H1 (cell line): ENCODE data around the gene PEPD. TPM values are rescaled to one million over a fixed set of nuclear protein-coding genes. Genes with fewer than 3 reads are reported as not detected.

Experiments used
- CTCF ChIA-PET: fragments of 300-600 bp; sonication (Branson Sonifier 250); formaldehyde crosslinking; loops from one replicate; lab custom pipeline; 2021; ENCODE audit not compliant: partially characterized antibody; lab: Charles Lee
- POLR2A ChIA-PET: fragments of 300-600 bp; sonication (Branson Sonifier 250); formaldehyde crosslinking; loops from one replicate; lab custom pipeline; 2021; ENCODE audit warnings: inconsistent platforms; ENCODE audit not compliant: partially characterized antibody; lab: Charles Lee
- DNase-seq, 2 experiments: peaks; one replicate each; pipeline versions ENCODE4 v3.0.0 to v3.0.0-alpha.2; 2010 to 2022; ENCODE audit warnings: low spot score in 2 of 2, low read depth in 1 of 2, mixed read lengths in 1 of 2
- FAIRE-seq: peaks from 2 replicates; lab custom pipeline; 2011; peaks lifted over from hg19 to GRCh38; lab: Jason Lieb, UNC
- H2AFZ ChIP-seq: 2 replicates; pipeline ENCODE4 v1.8.1; 2012; ENCODE audit warnings: low read length, inconsistent platforms
- H2AK5ac ChIP-seq: 2 replicates; pipeline ENCODE4 v1.6.1; 2013; ENCODE audit warnings: low read depth, low read length
- H2BK120ac ChIP-seq: replicated peaks from 2 replicates; pipeline ENCODE3; 2013; ENCODE audit warnings: low read depth, low read length, inconsistent platforms
- H2BK12ac ChIP-seq: 2 replicates; pipeline ENCODE4 v1.6.1; 2013; ENCODE audit warnings: low read depth, low read length
- H2BK15ac ChIP-seq: 2 replicates; pipeline ENCODE4 v1.6.1; 2013; ENCODE audit warnings: low read length
- H2BK20ac ChIP-seq: 2 replicates; pipeline ENCODE4 v1.6.1; 2013; ENCODE audit warnings: low read length
- H2BK5ac ChIP-seq: 2 replicates; pipeline ENCODE4 v1.6.1; 2013; ENCODE audit warnings: low read depth, low read length
- H3K14ac ChIP-seq: 2 replicates; pipeline ENCODE4 v1.6.1; 2013; ENCODE audit warnings: inconsistent platforms; ENCODE audit not compliant: insufficient read length
- H3K18ac ChIP-seq: 2 replicates; pipeline ENCODE4 v1.6.1; 2013; ENCODE audit warnings: low read length; ENCODE audit errors: extremely low read depth
- H3K23ac ChIP-seq: 2 replicates; pipeline ENCODE4 v1.6.1; 2013; ENCODE audit warnings: inconsistent platforms; ENCODE audit not compliant: insufficient read length
- H3K23me2 ChIP-seq: 2 replicates; pipeline ENCODE4 v1.6.1; 2013; ENCODE audit warnings: low read depth, low read length
- H3K27ac ChIP-seq: 2 replicates; pipeline ENCODE4 v1.6.1; 2011; ENCODE audit warnings: low read depth, low read length, inconsistent platforms
- H3K27me3 ChIP-seq, 4 experiments: replicated peaks in 1 of 4; 1 replicate in 1 of 4; 2 replicates in 3 of 4; pipeline versions ENCODE4 v1.6.1 to v1.8.1; 2011 to 2013; ENCODE audit warnings: low read length in 3 of 4, mild to moderate bottlenecking in 3 of 4, inconsistent platforms in 2 of 4, mixed read lengths in 2 of 4, moderate library complexity in 1 of 4; ENCODE audit not compliant: control insufficient read depth in 3 of 4, insufficient read depth in 3 of 4; ENCODE audit errors: extremely low read depth in 1 of 4
- H3K36me3 ChIP-seq, 4 experiments: 2 replicates each; pipeline versions ENCODE4 v1.6.1 to v1.8.1; 2011 to 2013; ENCODE audit warnings: mild to moderate bottlenecking in 4 of 4, low read length in 3 of 4, moderate library complexity in 2 of 4, control low read depth in 1 of 4, inconsistent platforms in 1 of 4; ENCODE audit not compliant: insufficient read depth in 4 of 4, control insufficient read depth in 2 of 4
- H3K4ac ChIP-seq: replicated peaks from 2 replicates; pipeline ENCODE3; 2013; ENCODE audit warnings: low read length, low read depth, mixed read lengths, inconsistent platforms; ENCODE audit not compliant: insufficient read length
- H3K4me1 ChIP-seq, 4 experiments: replicated peaks in 1 of 4; 1 replicate in 1 of 4; 2 replicates in 3 of 4; pipeline versions ENCODE4 v1.6.1 to v1.8.1; 2011 to 2013; ENCODE audit warnings: low read length in 3 of 4, inconsistent platforms in 2 of 4, mixed read lengths in 1 of 4; ENCODE audit not compliant: insufficient read depth in 4 of 4, control insufficient read depth in 3 of 4
- H3K4me2 ChIP-seq, 2 experiments: 2 replicates each; pipeline versions ENCODE4 v1.6.1 to v1.8.1; 2011 to 2013; ENCODE audit warnings: low read depth in 2 of 2, low read length in 2 of 2, control low read depth in 1 of 2, inconsistent platforms in 1 of 2, mild to moderate bottlenecking in 1 of 2; ENCODE audit not compliant: insufficient read depth in 1 of 2
- H3K4me3 ChIP-seq, 4 experiments: fragments of 200-600, 300-600 bp in 1 of 4; sonication (generic), shearing (Covaris generic), sonication (Bioruptor Twin) in 1 of 4; 2 replicates each; pipeline versions ENCODE4 v1.5.1 to v1.8.1; 2011 to 2016; ENCODE audit warnings: low read length in 4 of 4, low read depth in 3 of 4, control low read depth in 2 of 4, inconsistent platforms in 2 of 4, mild to moderate bottlenecking in 2 of 4, mixed read lengths in 1 of 4, moderate library complexity in 1 of 4; ENCODE audit not compliant: insufficient read depth in 2 of 4; ENCODE audit errors: extremely low read depth in 1 of 4
- H3K56ac ChIP-seq: replicated peaks from 2 replicates; pipeline ENCODE3; 2013; ENCODE audit warnings: low read depth, mild to moderate bottlenecking, mixed read lengths, low read length, inconsistent platforms; ENCODE audit not compliant: insufficient read length
- H3K79me1 ChIP-seq: 2 replicates; pipeline ENCODE4 v1.6.1; 2013; ENCODE audit warnings: low read depth, low read length, control low read depth
- H3K79me2 ChIP-seq, 2 experiments: 2 replicates each; pipeline versions ENCODE4 v1.6.1 to v1.8.1; 2012 to 2013; ENCODE audit warnings: low read length in 2 of 2, mild to moderate bottlenecking in 2 of 2, inconsistent platforms in 1 of 2; ENCODE audit not compliant: insufficient read depth in 2 of 2, control insufficient read depth in 1 of 2
- H3K9ac ChIP-seq, 4 experiments: replicated peaks in 1 of 4; 1 replicate in 1 of 4; 2 replicates in 3 of 4; pipeline versions ENCODE4 v1.6.1 to v1.8.1; 2011 to 2013; ENCODE audit warnings: low read depth in 3 of 4, low read length in 3 of 4, control low read depth in 2 of 4, mild to moderate bottlenecking in 2 of 4, moderate library complexity in 2 of 4, inconsistent platforms in 1 of 4; ENCODE audit errors: extremely low read depth in 1 of 4
- H3K9me3 ChIP-seq, 2 experiments: 2 replicates each; pipeline versions ENCODE4 v1.6.1 to v1.8.1; 2012 to 2013; ENCODE audit warnings: mild to moderate bottlenecking in 2 of 2, moderate library complexity in 2 of 2, control low read depth in 1 of 2, inconsistent platforms in 1 of 2, low read depth in 1 of 2, low read length in 1 of 2, mixed read lengths in 1 of 2; ENCODE audit not compliant: insufficient read depth in 2 of 2
- H4K20me1 ChIP-seq, 2 experiments: replicated peaks in 1 of 2; 2 replicates each; pipeline versions ENCODE3 to v1.8.1; 2011 to 2013; ENCODE audit warnings: inconsistent platforms in 2 of 2, low read length in 2 of 2, mild to moderate bottlenecking in 1 of 2; ENCODE audit not compliant: insufficient read depth in 2 of 2, control insufficient read depth in 1 of 2
- H4K5ac ChIP-seq: 2 replicates; pipeline ENCODE4 v1.6.1; 2013; ENCODE audit warnings: low read length, low read depth, mixed read lengths, inconsistent platforms; ENCODE audit not compliant: insufficient read length
- H4K8ac ChIP-seq: 2 replicates; pipeline ENCODE4 v1.8.0; 2013; ENCODE audit warnings: mild to moderate bottlenecking, moderate library complexity, low read length, inconsistent platforms; ENCODE audit not compliant: insufficient read depth; ENCODE audit errors: extremely low read depth
- H4K91ac ChIP-seq: replicated peaks from 2 replicates; pipeline ENCODE3; 2013; ENCODE audit warnings: low read length, mixed read lengths, inconsistent platforms; ENCODE audit not compliant: insufficient read length
- ATF3 ChIP-seq: IDR thresholded peaks from 2 replicates; pipeline ENCODE4 v1.6.1; 2011; ENCODE audit warnings: low read depth, mild to moderate bottlenecking, low read length; ENCODE audit not compliant: insufficient read depth
- CREB1 ChIP-seq: IDR thresholded peaks from 2 replicates; pipeline ENCODE4 v1.6.1; 2012; ENCODE audit warnings: inconsistent platforms
- KDM4A ChIP-seq: IDR thresholded peaks from one replicate; pipeline ENCODE4 v1.7.1; 2012; ENCODE audit warnings: low read depth, mild to moderate bottlenecking, moderate library complexity, low read length, inconsistent platforms; ENCODE audit not compliant: severe bottlenecking
- KDM5A ChIP-seq: fragments of 200-600 bp; IDR thresholded peaks from 2 replicates; pipeline ENCODE4 v1.7.1; 2012; ENCODE audit warnings: mild to moderate bottlenecking, low read length, inconsistent platforms, mixed read lengths
- SIN3A ChIP-seq, 2 experiments: IDR thresholded peaks in 1 of 2; conservative IDR thresholded peaks in 1 of 2; 2 replicates each; pipeline ENCODE4 v1.6.1; 2011 to 2012; ENCODE audit warnings: low read length in 2 of 2, improper control_type of control experiment in 1 of 2, low read depth in 1 of 2, mild to moderate bottlenecking in 1 of 2
- SP2 ChIP-seq: IDR thresholded peaks from 2 replicates; pipeline ENCODE4 v1.6.1; 2012; ENCODE audit warnings: mild to moderate bottlenecking, low read length, inconsistent platforms
- whole genome bisulfite sequencing, 2 experiments: shearing (Covaris generic) in 1 of 2; methylation state at CpG; one replicate each; pipeline versions ENCODE4 v1.1.6 to v1.1.7; 2013 to 2015; ENCODE audit warnings: low lambda C conversion rate in 2 of 2, mixed read lengths in 2 of 2, inconsistent platforms in 1 of 2, low coverage in 1 of 2, missing lambda C conversion rate in 1 of 2; ENCODE audit not compliant: insufficient replicate concordance in 2 of 2, insufficient coverage in 1 of 2, insufficient read length in 1 of 2; ENCODE audit errors: extremely low coverage in 1 of 2, missing lambda C conversion rate in 1 of 2; 5-methylcytosine and 5-hydroxymethylcytosine counted together
- polyA plus RNA-seq, 7 experiments: library from polyadenylated mRNA; depleted of rRNA in 3 of 7; stranded (reverse) in 5 of 7; unstranded in 2 of 7; fragments of >200 nt in 5 of 7; fragments of 200-250 nt in 2 of 7; gene quantifications; 1 replicate in 5 of 7; 2 replicates in 1 of 7; 4 replicates in 1 of 7; pipeline versions ENCODE4 v1.2.1 to v1.2.3, GENCODE V29; 2011 to 2013; ENCODE audit warnings: missing spikeins in 2 of 7, mixed read lengths in 2 of 7
- total RNA-seq: library from RNA; stranded (reverse); fragmentation: NEBNext Ultra II Directional; extraction: Animal tissue kit (Norgen Biotek cat#: 25700); gene quantifications from 2 replicates; pipeline ENCODE4 v1.2.1, GENCODE V29; 2021

The PEPD gene
- total and polyA plus RNA-seq, 2 of the 8 experiments (the other 6 are each of a cell fraction or from before 2014, with no cell fraction given): 84.1 to 178 TPM

GRCh38 chr19:33497778-33498175, 23.8 kb downstream of the PEPD start:
- no peak overlapping the region for H2BK12ac ChIP-seq
- H2BK15ac ChIP-seq: no peak overlapping the region
- no peak overlapping the region for H4K91ac ChIP-seq
- no peaks in the 10 kb centered on the region for H3K23me2 ChIP-seq
- FAIRE-seq (no peak), DNase-seq (no peak)
- no peak overlapping the region for H3K23ac ChIP-seq
- no peaks in the 10 kb centered on the region for H3K9me3 ChIP-seq
- no peak overlapping the region for H3K4me2 ChIP-seq
- H4K8ac ChIP-seq: no peak overlapping the region
- 92% methylated on average over 11 of the region's 12 CpGs; no CpG with 5 or more reads in 1 of the 2 experiments for WGBS, 2 experiments
- H3K4me3 ChIP-seq: no peak overlapping the region
- H2BK5ac ChIP-seq: no peak overlapping the region
- H2AK5ac ChIP-seq: no peak overlapping the region
- H3K79me1 ChIP-seq: no peaks in the 10 kb centered on the region
- peaks cover 0 to 7% of the 10 kb centered on the region in 2 experiments for H4K20me1 ChIP-seq
- H3K56ac ChIP-seq: no peak overlapping the region
- ChIA-PET CTCF (interaction anchor here (0.6 to 0.9 kb wide), 2 partner anchors 242 to 264 kb away, joined by 3 read pairs; no protein-coding TSS in a partner anchor), POLR2A (interaction anchor here (1.0 to 1.3 kb wide), 2 partner anchors 23 to 81 kb away, joined by 3 to 4 read pairs; partner anchors contain the start of gene PEPD)
- H3K36me3 ChIP-seq: peaks cover 0 to 6% (median 0%) of the 10 kb centered on the region in 4 experiments; a peak in 2 of 8 replicates
- no peaks in the 10 kb centered on the region; a peak in 1 of 7 replicates for H3K4me1 ChIP-seq
- H3K14ac ChIP-seq: no peak overlapping the region
- no peak overlapping the region for H3K9ac ChIP-seq
- H3K79me2 ChIP-seq: no peaks in the 10 kb centered on the region
- no peak overlapping the region for H3K18ac ChIP-seq
- no peak overlapping the region for H4K5ac ChIP-seq
- no peaks in the 10 kb centered on the region for H3K27me3 ChIP-seq
- no peak overlapping the region for H3K4ac ChIP-seq
- H2AFZ ChIP-seq: no peak overlapping the region
- no peak overlapping the region for H3K27ac ChIP-seq
- no peak overlapping the region for H2BK120ac ChIP-seq
- TF ChIP-seq CREB1: no peak
- TF ChIP-seq SP2: no peak
- TF ChIP-seq KDM4A: no peak
- TF ChIP-seq KDM5A: no peak
- no peak for TF ChIP-seq SIN3A (conservative IDR thresholded peaks at IDR 0.05 in 1 of 2, IDR thresholded peaks at IDR 0.05 in 1 of 2; ENCODE audit: low read depth in 1 of 2, low read length in 2 of 2)
- TF ChIP-seq ATF3: no peak
- H2BK20ac ChIP-seq: no peak overlapping the region
